ENCODE data around the gene LPAR2. TPM values are rescaled to one million over a fixed set of nuclear protein-coding genes. Genes with fewer than 3 reads are reported as not detected.

The LPAR2 gene
- total RNA-seq, 1 experiment from 2014 or later: 17.4 TPM

GRCh38 chr19:19582471-19582870 lies 45.5 kb downstream of the LPAR2 start:
- Mint-ChIP-seq H3K36me3 (ENCODE audit: insufficient read depth, unreplicated experiment) (no peaks in the 10 kb centered on the region), H3K9me3 (ENCODE audit: unreplicated experiment) (no peaks in the 10 kb centered on the region), H3K27ac (ENCODE audit: low read depth, unreplicated experiment) (no peak overlapping the region), H3K27me3 (ENCODE audit: insufficient read depth, unreplicated experiment) (no peaks in the 10 kb centered on the region), H3K4me1 (ENCODE audit: insufficient read depth, unreplicated experiment) (no peaks in the 10 kb centered on the region), H3K4me3 (ENCODE audit: unreplicated experiment) (no peak overlapping the region)
- DNase-seq (ENCODE audit: unreplicated experiment): no peak
- TF ChIP-seq CTCF (IDR thresholded peaks at IDR 0.05; ENCODE audit: unreplicated experiment): no peak
- intact Hi-C loops (cut with micrococcal nuclease): no loop called here
- ChIA-PET POLR2A (no interaction called here), CTCF (interaction anchor here (0.5 to 1.3 kb wide), 6 partner anchors 9 to 28 kb away, joined by 3 to 5 read pairs (median 4); no protein-coding TSS in a partner anchor)
- BruUV-seq (replicated peaks): no TSS peak

DNA sequence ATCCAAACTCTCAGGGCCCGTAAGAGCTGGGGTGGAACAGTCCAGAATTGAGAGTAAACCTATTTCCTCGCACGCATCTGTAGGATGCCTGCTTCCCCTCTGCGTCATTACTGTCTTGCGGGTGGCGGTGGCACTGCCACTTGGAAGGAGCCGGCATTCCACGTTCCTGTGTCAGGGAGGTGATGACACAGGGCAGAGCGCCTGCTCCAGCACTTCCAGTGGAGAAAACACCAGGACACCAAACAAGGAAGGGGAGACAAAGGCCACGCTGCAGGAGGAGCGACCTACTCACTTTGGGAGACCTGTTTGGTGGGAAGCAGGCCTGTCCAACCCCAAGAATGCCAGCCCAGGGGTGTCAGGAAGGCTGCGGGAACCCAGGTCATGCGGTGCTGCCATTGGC lies 46.6 kb downstream of the LPAR2 start:
- Mint-ChIP-seq H3K27me3 (ENCODE audit: insufficient read depth, unreplicated experiment) (no peaks in the 10 kb centered on the region), H3K36me3 (ENCODE audit: insufficient read depth, unreplicated experiment) (no peaks in the 10 kb centered on the region), H3K4me3 (ENCODE audit: unreplicated experiment) (no peak overlapping the region), H3K27ac (ENCODE audit: low read depth, unreplicated experiment) (no peak overlapping the region), H3K4me1 (ENCODE audit: insufficient read depth, unreplicated experiment) (no peaks in the 10 kb centered on the region), H3K9me3 (ENCODE audit: unreplicated experiment) (no peaks in the 10 kb centered on the region)
- CTCF ChIA-PET: interaction anchor here (1.1 kb wide), 1 partner anchor 27 kb away, joined by 4 read pairs; no protein-coding TSS in a partner anchor
- DNase-seq (ENCODE audit: unreplicated experiment): no peak
- TF ChIP-seq CTCF (IDR thresholded peaks at IDR 0.05; ENCODE audit: unreplicated experiment): no peak
- POLR2A ChIA-PET: no interaction called here
- intact Hi-C loops (cut with micrococcal nuclease): no loop called here
- no TSS peak for BruUV-seq (replicated peaks)

DNA sequence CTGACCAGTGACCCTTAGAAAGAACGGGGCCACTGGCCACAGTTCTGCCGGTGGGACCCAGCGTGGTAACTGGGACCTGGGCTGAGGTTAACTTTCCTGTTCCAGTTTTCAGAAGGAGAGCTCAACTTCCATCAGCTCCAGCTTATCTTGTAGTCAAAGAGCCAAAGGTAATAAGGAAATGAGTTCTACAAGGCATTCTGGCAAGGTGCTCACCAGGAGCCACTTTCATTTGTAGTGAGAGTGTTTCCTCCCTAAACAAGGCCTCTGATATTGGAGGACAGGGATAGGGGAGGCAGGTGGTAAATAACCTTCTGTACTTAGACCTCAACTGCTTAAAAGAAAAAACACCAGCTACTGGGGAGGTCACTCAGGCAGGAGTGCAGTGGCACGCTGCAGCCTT lies 47.6 kb downstream of the LPAR2 start:
- no peaks in the 10 kb centered on the region for H3K4me1 Mint-ChIP-seq (ENCODE audit: insufficient read depth, unreplicated experiment)
- ChIA-PET CTCF (interaction anchor here (1.3 kb wide), 3 partner anchors 25 to 59 kb away, joined by 3 to 8 read pairs (median 3); no protein-coding TSS in a partner anchor), POLR2A (no interaction called here)
- H3K4me3 Mint-ChIP-seq (ENCODE audit: unreplicated experiment): no peak overlapping the region
- H3K36me3 Mint-ChIP-seq (ENCODE audit: insufficient read depth, unreplicated experiment): no peaks in the 10 kb centered on the region
- intact Hi-C loops (cut with micrococcal nuclease): no loop called here
- DNase-seq (ENCODE audit: unreplicated experiment): no peak
- H3K27ac Mint-ChIP-seq (ENCODE audit: low read depth, unreplicated experiment): no peak overlapping the region
- no peak for TF ChIP-seq CTCF (IDR thresholded peaks at IDR 0.05; ENCODE audit: unreplicated experiment)
- no peaks in the 10 kb centered on the region for H3K9me3 Mint-ChIP-seq (ENCODE audit: unreplicated experiment)
- H3K27me3 Mint-ChIP-seq (ENCODE audit: insufficient read depth, unreplicated experiment): no peaks in the 10 kb centered on the region
- no TSS peak for BruUV-seq (replicated peaks)

- no peak overlapping the region for H3K4me3 Mint-ChIP-seq (ENCODE audit: unreplicated experiment)
- no peaks in the 10 kb centered on the region for H3K4me1 Mint-ChIP-seq (ENCODE audit: insufficient read depth, unreplicated experiment)
- ChIA-PET CTCF (interaction anchor here (1.0 to 1.3 kb wide), 4 partner anchors 25 to 64 kb away, joined by 3 to 8 read pairs (median 4); partner anchors contain the start of gene GMIP), POLR2A (interaction anchor here (0.6 kb wide), 1 partner anchor 64 kb away, joined by 3 read pairs; no protein-coding TSS in a partner anchor)
- no TSS peak for BruUV-seq (replicated peaks)
- H3K36me3 Mint-ChIP-seq (ENCODE audit: insufficient read depth, unreplicated experiment): no peaks in the 10 kb centered on the region
- TF ChIP-seq CTCF (IDR thresholded peaks at IDR 0.05; ENCODE audit: unreplicated experiment): no peak
- H3K27me3 Mint-ChIP-seq (ENCODE audit: insufficient read depth, unreplicated experiment): no peaks in the 10 kb centered on the region
- no peaks in the 10 kb centered on the region for H3K9me3 Mint-ChIP-seq (ENCODE audit: unreplicated experiment)
- DNase-seq (ENCODE audit: unreplicated experiment): no peak
- no peak overlapping the region for H3K27ac Mint-ChIP-seq (ENCODE audit: low read depth, unreplicated experiment)
- intact Hi-C loops (cut with micrococcal nuclease): no loop called here
Observed at GRCh38 chr19:19579533-19580361, 48.3 kb downstream of the LPAR2 start.
